MM.1S (cell line): Measurements from ENCODE around the gene ARMS2.

Experiments used
- CTCF ChIP-seq: fragments of 300-600 bp; sonication (generic); IDR thresholded peaks from 2 replicates; pipeline ENCODE4 v1.5.1; 2016; ENCODE audit warnings: antibody characterized with exemption, low read length, mixed read lengths
- EZH2 ChIP-seq: fragments of 300-600 bp; sonication (generic); optimal IDR thresholded peaks from 2 replicates; pipeline ENCODE3; 2017; ENCODE audit warnings: low read depth, mild to moderate bottlenecking, antibody characterized with exemption, low read length, mixed read lengths
- EZH2phosphoT487 ChIP-seq: fragments of 300-600 bp; sonication (generic); IDR thresholded peaks from 2 replicates; pipeline ENCODE4 v1.6.1; 2018; ENCODE audit warnings: antibody characterized with exemption, low read length

- TF ChIP-seq CTCF (no peak), EZH2phosphoT487 (no peak), EZH2 (no peak)
These were observed 11.1 kb downstream of the ARMS2 start for GRCh38 chr10:122465401-122466040.
